GM18520 (cell line): ENCODE results near the gene C10orf90.

ENCODE experiments used
- ATAC-seq: cut with Tn5 transposase; IDR thresholded peaks from one replicate; pipeline ENCODE4 v1.9.1; 2021; ENCODE audit not compliant: unreplicated experiment

The C10orf90 gene

DNA sequence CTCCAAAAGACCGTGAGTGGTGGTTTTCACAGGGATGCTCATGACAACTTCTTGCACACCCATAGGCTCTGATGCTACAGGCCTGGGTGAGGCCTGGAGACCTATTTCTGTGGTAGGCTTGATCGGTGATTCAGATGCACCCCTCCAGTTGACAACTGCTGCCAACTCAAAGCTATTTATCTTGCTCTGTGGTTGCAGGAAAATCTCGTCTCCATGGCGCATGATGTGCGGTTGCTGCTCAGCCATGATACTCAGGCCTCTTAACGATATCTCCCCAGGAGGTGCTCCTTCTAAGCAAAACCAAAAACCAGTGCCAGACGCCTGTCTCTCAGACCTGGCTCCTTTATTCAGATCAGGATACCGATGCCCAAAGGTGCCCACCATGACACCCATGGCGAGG, 31.4 kb downstream of the C10orf90 start:
- no peak for ATAC-seq

DNA sequence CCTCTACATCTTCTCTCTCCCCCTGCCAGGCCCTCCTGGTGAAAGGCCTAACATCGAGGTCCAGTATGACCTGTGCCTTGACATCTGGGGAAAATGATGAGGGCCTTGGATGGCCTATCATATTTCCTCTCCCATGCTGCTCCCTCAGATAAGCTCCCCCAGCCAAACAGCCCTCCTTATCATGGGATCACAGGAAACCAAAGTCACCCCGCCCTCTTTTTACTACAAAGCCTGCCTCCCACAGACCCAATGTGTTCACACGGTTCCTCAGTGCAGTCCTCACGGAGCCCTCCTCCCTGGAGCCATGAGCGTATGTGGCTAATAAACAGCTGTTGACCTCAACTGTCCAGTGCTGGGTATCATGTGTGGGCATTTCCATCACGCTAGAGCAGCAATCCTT, 32.0 kb downstream of the C10orf90 start:
- no peak for ATAC-seq

DNA sequence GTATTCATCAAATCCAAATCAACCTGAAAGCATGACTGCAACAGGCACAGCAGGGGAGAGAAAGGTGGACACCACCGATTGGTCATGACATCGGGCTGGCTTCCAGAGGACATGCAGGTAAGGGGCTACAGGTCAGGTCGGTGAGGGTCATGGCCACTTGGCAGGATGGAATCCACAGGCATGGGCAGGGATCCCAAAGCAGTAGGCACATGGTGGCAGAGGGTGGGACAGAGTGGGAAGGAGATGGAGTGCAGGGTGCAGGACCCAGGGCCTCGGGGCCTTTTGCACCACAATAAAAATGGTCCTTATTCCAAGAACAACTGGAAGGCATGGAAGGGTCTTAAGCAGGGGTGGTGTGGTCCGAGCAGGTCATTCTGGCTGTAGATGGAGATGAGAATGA, 33.0 kb downstream of the C10orf90 start:
- no peak for ATAC-seq

DNA sequence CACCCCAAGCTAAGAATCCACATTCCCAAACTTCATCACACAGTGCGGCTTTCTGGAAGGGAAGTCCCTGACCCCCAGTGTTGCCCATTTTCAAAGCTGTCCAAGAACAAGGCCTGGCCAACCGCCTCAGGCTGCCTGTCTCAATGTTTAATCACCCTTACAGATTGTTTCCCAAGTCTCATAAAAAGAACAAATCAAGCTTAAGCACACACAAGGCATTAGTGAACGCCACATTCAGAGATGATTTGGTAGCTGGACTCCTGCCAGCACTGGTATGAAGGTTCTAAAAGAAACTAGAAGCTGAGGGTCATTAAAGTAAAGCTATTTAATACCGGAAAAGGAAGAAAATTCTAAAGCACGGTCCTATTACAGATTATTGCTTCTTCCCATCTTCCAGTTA, 35.6 kb downstream of the C10orf90 start:
- ATAC-seq = no peak

DNA sequence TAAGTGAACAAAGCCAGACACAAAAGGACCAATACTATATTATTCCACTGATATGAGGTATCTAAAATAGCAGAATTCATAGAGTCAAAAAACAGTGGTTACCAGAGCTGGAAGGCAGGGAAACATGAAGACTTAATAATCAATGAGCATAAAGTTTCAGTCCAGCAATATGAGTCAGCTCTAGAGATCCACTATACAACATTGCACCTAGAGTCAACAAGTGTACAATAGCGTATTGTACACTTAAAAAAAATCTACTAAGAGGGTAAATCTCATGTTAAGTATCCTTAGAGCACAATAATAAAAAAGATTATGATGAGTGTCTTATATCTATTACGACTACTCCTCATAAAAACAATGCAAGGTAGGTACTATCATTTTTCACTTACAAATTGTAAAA, 36.1 kb downstream of the C10orf90 start:
- no peak for ATAC-seq

DNA sequence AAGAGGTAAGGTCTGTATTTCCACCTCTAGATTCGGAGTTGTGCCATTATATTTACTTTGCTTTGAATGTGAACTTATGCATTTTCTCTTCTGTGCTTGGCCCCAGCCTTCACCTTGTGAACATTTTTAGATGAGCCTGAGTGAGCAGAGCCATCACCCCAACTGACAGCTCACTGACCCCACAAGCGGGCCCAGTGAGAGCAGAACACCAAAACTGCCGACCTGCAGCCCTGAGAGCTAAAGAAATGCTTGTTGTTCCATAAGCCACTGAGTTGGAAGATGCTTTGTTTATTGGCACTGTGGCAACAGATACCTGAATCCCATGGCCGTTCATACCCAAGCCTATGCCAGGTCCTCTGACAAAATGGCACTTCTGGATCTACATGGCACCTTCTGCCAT, 37.8 kb downstream of the C10orf90 start:
- no peak for ATAC-seq

DNA sequence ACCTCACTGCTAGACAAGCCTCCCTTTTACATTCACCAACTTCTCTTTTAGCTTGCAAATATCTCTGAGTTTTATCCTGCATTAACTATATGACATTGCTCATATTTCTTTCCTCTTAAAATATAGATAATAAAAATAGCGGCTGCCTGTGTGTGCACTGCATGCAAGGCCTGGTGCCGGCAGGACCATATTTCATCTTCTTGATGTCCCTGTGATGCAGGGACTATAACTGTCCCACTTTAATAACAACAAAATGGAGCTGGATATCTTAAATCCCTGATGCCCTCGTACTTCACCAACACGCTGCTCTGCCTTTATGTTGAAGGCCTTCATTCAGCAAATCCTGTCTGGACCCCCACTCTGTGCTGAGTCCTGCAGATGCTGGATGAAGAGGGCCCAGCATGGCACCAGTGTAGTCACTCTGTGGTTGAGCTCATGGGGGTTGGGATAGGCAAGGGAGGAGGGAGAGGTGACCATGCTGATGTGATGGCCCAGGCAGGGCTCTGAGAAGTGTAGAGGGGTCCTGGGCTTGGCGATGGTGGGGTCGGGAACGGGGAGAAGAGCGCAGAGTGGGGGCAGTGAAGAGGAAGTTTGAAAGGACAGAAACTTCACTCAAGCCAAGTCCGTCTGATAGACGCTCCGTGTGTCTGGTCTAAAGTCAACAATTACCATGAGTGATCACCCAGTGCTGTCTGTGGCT, 40.4 kb downstream of the C10orf90 start:
- ATAC-seq = no peak

DNA sequence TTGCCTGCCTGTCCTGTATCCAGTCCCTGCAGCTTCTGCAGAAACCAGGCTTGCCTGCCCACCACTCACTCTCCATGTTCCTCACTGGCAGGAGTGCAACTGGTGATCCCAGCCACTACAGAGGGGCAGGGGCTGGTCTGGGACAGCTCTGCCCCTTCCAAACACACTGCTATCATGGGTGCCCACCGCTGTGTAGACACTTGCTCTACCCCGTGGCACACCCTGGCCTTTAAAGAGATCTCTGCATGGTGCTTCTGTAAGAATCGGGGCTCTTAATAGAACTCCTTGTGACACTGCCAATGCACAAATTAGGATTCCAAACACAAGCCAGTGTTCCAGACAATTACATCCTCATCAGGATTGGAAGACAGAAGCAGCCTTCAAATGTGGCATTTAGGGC, 41.7 kb downstream of the C10orf90 start:
- ATAC-seq = no peak

DNA sequence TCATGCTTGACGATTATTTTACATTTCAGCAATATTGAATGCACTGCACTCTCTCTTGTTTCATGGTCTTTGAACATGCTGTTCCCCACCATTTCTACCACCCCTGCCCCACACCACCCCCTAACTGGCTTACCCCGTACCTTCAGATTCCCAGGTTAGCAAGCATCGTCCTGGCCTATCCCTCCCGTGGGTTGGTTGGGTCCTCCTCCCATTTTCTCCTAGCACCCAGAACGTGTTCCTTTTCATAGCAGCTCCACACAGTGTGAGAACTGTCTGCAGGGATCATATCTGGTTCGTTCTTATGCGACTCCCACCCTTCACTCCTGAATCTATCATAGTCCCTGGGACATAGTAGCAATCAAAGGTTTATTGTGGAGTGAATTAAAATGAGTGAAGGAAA, 48.6 kb downstream of the C10orf90 start:
- ATAC-seq = no peak

DNA sequence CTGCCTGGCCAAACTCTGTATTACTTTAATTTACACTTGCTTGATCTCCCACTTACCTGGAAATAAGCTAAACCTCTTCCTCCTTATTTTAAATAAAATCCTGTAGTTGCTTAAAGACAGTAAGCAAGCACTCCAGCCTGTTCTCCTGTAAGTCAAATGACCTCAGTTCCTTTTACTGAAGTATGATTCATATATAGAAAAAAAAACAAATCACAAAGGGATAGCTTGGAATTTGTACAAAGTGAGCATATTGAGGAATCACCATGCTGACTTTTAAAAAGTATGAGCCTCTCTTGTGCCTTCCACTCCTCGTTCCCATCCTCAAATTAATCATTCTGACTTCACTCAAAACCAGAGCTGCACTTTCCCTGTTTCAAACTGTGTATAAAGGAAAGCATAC, 52.0 kb downstream of the C10orf90 start:
- no peak for ATAC-seq

DNA sequence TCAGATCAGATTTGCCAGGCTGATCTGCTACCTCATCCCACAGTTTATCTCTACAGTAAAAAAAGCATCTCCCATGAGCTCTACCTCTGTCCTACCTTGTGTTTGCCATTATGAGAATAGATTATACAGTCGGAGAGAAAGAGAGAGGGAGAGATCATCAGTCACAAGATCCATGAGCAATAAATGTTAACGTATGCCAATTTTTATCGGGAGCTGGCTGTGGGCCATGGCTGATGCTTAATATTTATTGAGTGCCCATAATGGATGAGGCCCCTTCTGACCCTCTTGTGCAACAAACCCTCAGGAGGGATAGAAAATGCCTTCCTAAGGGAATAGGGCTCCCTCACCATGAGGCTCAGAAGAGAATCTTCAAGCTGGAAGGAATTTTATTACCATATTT, 52.8 kb downstream of the C10orf90 start:
- ATAC-seq = no peak

DNA sequence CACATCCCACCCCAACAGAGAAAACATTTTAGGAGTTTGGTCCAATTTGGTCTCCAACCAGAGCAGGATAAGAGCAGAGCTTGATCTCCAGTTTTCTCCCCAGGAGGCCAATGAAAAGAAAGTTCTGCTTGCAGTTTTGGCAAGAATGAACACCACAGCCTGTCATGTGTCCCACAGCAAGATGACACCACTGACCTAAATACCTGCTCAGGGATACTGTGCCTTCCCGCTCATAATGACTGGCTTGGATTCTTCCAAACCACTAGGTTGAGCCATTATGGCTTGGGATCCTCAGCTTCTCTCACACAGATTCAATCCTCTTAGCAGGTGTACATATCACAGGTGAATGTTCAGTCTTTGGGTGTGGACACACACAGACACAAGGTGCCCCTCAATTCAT, 53.3 kb downstream of the C10orf90 start:
- no peak for ATAC-seq

DNA sequence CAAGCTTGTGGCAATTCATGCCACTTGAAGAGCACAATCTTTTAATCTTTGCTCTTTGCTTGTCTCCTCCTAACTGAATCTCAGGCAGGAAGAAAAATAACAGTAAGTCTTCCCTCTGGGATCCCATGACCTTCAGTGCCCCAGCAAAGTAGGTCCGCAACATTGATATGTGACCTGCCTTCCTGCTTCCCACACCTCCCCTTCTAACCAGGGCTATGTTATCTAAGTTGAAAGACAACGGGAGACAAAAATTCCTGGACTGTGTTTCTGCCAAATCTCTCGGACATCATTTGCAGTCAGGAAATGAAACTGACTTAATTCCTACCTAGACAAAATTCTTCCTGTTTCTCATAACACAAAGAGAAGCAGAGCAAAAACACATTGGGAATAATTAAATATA, 53.8 kb downstream of the C10orf90 start:
- no peak for ATAC-seq

DNA sequence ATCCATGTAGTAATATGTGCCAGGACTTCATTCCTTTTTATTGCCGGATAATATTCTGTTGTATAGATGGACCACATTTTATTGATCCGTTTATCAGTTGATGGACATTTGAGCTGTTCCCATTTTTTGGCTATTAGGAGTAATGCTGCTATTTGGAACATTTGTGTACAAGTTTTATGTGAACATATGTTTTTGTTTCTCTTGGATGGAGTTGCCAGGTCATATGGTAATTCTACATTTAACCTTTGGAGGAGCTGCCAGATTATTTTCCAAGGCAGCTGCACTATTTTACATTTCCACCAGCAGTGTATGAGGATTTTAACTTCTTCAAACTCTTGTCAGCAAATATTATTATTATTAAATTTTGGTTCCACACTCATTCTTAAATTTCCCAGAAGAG, 59.2 kb downstream of the C10orf90 start:
- ATAC-seq = no peak

DNA sequence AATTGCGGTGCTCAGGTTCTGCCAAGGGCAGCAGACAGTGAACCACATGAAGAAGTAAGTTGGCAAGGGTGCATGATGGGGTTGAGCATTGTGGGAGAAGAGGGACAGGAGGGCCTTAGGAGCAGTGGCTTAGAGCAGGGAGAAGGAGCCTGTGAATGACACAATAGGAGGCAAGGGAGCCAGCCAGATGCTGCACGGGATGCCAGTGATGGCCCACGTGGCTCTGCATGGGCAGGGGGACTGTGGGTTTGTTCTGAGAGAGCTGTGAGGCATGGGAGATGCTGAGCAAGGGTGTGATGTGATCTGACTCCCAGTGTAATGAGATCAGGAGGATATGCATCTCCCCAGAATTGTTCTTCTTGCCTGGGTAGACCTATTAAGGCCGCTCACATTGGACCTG, 60.9 kb downstream of the C10orf90 start:
- ATAC-seq = no peak

DNA sequence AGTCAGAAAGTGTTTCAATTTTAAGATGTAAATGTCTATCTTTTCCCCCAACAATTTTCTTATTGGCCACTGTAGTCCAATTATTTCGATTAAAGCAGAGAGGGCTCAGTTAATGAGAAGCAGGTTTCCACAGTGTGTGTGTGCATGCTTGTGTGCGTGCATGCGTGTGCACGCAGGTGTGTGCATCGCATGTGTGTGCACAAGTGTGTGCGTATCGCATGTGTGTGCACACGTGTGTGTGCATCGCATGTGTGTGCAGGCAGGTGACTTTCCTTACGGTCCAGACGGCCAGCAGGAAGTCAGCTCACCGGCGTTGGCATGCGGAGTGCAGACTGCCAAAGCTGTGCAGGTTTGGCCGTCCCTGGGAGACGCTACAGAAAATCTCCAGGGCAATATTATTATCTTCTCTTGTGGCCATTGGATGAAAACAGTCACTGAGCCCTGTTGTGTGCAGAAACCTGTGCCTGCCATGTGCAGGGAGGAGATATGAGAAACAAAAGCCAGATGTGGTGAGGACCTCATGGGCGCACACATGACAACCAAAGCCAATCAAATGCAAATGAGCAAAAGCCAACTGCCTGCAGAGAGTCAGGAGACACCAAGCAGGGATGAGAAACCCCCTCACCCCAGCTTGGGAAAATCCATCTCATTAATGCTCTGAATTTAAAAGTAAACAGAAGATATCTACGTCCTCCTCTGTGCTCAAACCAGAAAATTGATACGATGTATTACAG, 70.4 kb downstream of the C10orf90 start:
- ATAC-seq = no peak

DNA sequence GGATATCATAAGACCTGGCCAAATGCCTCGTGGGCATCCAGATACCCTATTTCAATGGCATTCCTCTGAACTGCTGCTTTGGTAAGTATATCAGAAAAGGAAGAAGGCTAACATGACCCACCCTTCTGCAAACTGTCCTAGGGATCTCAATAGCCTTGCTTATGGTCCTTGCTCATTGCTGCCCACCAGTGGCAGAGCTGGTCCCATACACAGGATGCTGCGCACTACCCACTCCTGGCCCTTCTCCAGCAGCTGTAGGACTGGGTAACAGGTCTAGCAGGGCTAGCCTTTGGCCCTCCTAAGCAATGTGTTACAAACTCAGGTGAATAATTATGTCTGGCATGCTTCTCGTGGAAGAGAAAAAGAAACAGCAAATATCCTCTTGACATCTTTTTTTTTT, 72.5 kb downstream of the C10orf90 start:
- no peak for ATAC-seq

DNA sequence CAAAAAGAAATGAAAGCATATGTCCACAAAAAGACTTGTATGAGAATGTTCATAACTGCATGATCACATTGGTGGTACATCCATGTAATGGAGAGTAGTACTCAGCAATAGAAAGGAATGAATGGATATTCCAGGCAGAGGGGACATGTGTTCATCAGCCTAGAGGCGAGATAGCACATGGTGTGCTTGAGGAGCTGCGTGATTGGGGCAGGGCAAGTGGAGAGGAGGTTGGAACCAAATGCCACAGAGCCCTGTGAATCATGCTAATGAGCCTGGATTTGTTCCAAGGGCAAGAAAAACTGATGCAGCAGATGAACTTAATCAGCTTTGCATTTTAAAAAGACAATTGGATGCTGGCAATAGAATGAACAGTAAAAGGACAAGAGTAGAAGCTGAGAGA, 73.3 kb downstream of the C10orf90 start:
- ATAC-seq = no peak

DNA sequence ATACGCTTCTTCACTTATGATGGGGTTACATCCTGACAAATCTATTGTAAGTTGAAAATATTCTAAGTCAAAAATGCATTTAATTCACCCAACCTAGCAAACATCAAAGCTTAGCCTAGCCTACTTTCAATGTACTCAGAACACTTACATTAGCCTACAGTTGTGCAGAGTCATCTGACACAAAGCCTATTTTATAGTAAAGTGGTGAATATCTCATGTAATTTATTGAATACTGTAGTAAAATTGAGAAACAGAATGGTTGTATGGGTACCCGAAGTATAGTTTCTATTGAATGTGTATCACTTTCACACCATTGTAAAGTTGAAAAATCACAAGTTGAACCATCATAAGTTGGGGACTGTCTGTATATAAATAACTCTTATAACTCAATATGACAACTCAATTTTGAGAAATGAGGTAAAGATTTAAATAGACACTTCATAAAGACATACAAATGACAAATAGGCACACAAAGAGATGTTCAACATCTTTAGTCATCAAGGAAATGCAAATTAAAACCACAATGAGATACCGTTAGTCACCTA, 73.9 kb downstream of the C10orf90 start:
- no peak for ATAC-seq

DNA sequence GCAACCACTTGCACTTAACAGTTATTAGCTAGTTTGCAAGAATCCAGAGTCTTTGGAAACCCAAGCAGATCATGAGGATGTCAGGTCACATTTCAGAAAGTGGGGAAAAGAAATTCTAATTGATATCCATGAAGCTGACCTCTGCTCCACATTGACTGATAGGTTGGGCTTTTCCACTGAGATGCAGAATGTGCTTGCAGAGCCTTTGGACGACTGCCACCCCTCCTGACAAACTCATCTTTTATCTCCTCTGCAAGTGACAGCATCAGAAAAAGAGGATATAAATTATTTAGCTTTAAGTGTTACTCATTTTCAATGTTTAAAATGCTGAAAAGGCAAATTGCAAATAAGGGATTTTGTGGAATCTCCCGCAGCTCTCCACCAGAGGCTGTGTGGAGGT, 75.3 kb downstream of the C10orf90 start:
- no peak for ATAC-seq

DNA sequence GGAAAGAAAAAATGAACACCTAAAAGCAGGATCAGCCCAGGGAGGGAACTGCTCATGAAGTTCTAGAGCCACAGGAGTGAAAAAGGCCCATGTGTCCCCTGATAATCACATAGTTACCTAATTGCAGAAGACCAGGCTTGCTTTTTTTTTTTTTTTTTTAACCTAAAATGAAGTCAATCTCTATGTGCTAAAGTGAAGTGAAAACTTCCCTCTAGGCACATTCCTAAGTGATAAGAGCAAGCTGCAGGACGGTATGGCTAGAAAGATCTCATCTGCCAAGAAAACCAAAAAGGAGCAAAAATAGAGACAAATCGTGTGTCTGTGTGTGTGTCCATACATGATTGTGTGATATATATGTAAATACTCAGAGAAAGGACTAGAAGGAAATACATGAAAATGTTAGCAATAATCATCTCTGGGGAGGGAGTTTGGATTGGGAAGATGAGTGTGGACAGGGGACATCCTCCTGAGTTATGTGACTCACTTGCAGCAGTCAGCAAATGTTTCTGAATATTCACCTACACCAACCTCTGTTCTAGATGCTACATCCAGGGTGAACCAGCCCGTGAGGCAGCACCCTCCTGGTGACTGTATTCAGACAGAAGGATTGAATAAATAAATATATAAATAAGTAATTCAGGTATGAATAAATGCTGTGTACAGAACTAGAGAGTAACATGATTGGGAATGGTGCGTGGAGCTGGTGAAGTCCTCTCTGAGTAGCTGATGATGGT, 76.4 kb downstream of the C10orf90 start:
- ATAC-seq = no peak

DNA sequence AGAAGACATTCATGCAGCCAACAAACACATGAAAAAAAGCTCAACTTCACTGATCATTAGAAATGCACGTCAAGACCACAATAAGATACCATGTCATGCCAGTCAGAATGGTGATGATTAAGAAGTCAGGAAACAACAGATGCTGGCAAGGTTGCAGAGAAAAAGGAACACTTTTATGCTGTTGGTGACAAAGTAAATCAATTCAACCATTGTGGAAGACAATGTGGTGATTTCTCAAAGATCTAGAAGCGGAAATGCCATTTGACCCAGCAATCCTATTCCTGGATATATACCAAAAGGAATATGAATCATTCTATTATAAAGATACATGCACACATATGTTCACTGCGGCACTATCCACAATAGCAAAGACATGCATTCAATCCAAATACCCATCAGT, 77.6 kb downstream of the C10orf90 start:
- no peak for ATAC-seq
